ENCODE measurements around the gene AURKAIP1.
A peak's percentile ranks its signal among the peaks of the same experiment; 100 is the strongest.

Gene AURKAIP1

DNA sequence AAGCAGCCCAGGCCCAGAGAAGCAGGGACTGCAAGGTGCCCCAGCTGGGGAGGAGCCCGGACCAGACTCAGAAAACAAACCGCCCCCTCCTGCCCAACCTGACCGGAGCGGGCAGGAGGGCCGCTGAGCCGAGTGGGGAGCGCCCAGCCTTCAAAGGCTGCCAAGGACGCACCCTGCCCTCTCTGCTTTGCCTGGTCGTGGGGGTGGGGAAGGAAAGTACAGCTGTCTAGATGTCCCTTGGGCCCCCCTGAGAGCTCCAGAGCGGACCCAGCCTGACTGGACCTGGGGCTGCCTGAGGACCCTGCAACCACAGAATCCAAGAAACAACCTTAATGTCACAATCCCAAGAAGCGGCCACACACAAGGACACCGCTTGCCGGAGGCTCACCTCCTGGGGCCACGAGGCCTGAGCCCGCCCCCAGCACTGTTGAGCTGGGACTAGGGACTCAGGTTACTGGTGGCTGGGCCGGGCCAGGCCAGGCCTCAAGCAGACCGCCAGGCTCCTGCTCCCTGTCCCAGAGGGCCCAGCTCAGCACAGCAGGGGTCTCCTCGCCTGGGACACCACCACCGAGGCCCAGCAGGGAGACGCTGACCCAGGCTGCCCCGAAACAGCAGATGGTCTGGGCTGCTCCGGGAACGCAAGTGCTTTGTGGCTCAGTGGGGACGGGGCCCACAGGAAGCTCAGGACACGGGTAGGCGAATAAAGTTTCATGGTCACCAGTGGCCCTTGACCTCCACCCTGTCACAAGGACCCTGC, 27.2 kb downstream of the AURKAIP1 start:
- Histone ChIP-seq H3K4me3 (replicated peaks; ENCODE audit: insufficient read depth, low read length) (peak overlapping the region; percentile 71), H3K27ac (replicated peaks) (no peak overlapping the region; the same call in 1 of the 2 replicates), H3K27me3 (ENCODE audit: insufficient read depth, poor library complexity, severe bottlenecking) (peaks cover 13% of the 10 kb centered on the region)
- DNase-seq (ENCODE audit: low read depth in 1 of 2, low spot score in 1 of 2): no peak
- no peak for TF ChIP-seq SPI1 (IDR thresholded peaks at IDR 0.05; ENCODE audit: borderline replicate concordance, low read depth)
- TF ChIP-seq, protein P1, sequence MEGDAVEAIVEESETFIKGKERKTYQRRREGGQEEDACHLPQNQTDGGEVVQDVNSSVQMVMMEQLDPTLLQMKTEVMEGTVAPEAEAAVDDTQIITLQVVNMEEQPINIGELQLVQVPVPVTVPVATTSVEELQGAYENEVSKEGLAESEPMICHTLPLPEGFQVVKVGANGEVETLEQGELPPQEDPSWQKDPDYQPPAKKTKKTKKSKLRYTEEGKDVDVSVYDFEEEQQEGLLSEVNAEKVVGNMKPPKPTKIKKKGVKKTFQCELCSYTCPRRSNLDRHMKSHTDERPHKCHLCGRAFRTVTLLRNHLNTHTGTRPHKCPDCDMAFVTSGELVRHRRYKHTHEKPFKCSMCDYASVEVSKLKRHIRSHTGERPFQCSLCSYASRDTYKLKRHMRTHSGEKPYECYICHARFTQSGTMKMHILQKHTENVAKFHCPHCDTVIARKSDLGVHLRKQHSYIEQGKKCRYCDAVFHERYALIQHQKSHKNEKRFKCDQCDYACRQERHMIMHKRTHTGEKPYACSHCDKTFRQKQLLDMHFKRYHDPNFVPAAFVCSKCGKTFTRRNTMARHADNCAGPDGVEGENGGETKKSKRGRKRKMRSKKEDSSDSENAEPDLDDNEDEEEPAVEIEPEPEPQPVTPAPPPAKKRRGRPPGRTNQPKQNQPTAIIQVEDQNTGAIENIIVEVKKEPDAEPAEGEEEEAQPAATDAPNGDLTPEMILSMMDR (IDR thresholded peaks at IDR 0.05; ENCODE audit: insufficient read depth, low read length): no peak
- no peak for TF ChIP-seq GABPA (IDR thresholded peaks at IDR 0.05; ENCODE audit: low read depth)
- no peak for TF ChIP-seq POLR2AphosphoS5 (IDR thresholded peaks at IDR 0.05; ENCODE audit: low read depth)
- TF ChIP-seq, protein P2, sequence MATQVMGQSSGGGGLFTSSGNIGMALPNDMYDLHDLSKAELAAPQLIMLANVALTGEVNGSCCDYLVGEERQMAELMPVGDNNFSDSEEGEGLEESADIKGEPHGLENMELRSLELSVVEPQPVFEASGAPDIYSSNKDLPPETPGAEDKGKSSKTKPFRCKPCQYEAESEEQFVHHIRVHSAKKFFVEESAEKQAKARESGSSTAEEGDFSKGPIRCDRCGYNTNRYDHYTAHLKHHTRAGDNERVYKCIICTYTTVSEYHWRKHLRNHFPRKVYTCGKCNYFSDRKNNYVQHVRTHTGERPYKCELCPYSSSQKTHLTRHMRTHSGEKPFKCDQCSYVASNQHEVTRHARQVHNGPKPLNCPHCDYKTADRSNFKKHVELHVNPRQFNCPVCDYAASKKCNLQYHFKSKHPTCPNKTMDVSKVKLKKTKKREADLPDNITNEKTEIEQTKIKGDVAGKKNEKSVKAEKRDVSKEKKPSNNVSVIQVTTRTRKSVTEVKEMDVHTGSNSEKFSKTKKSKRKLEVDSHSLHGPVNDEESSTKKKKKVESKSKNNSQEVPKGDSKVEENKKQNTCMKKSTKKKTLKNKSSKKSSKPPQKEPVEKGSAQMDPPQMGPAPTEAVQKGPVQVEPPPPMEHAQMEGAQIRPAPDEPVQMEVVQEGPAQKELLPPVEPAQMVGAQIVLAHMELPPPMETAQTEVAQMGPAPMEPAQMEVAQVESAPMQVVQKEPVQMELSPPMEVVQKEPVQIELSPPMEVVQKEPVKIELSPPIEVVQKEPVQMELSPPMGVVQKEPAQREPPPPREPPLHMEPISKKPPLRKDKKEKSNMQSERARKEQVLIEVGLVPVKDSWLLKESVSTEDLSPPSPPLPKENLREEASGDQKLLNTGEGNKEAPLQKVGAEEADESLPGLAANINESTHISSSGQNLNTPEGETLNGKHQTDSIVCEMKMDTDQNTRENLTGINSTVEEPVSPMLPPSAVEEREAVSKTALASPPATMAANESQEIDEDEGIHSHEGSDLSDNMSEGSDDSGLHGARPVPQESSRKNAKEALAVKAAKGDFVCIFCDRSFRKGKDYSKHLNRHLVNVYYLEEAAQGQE (IDR thresholded peaks at IDR 0.05; ENCODE audit: insufficient replicate concordance, low read depth): no peak

DNA sequence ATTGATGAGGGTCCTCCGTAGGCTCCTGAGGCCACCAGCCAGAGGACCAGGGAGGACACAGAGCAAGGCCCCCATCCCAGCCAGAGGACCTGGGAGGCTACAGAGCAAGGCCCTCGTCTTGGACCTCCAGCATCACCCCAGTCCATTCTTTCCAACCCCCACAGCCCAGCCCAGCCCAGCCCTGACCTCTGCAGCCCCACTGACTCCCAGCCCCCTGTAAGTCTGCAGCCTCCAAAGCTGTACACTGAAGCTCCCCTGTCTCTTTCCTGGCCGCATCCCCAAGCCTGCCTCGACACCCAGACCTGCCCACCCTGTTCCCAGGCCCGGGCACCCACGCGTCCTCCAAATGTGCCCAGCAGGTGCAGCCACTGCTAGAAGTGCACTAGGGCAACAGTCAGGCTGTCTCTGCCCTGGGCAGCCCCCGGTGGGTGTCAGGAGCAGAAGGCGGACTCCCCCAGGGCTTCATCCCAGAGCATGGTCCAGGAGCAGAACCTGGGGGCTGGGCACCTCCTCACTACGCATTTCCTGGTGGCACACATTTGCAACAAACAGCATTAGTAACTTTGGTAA, 27.9 kb downstream of the AURKAIP1 start:
- TF ChIP-seq, protein P1 (IDR thresholded peaks at IDR 0.05; ENCODE audit: insufficient read depth, low read length): no peak
- TF ChIP-seq POLR2AphosphoS5 (IDR thresholded peaks at IDR 0.05; ENCODE audit: low read depth) (no peak), GABPA (IDR thresholded peaks at IDR 0.05; ENCODE audit: low read depth) (no peak), SPI1 (IDR thresholded peaks at IDR 0.05; ENCODE audit: borderline replicate concordance, low read depth) (no peak)
- TF ChIP-seq, protein P2 (IDR thresholded peaks at IDR 0.05; ENCODE audit: insufficient replicate concordance, low read depth): no peak
- H3K27me3 ChIP-seq (ENCODE audit: insufficient read depth, poor library complexity, severe bottlenecking): peaks cover 6% of the 10 kb centered on the region
- no peak overlapping the region for H3K4me3 ChIP-seq (replicated peaks; ENCODE audit: insufficient read depth, low read length)
- DNase-seq (ENCODE audit: low read depth in 1 of 2, low spot score in 1 of 2): no peak
- H3K27ac ChIP-seq (replicated peaks): no peak overlapping the region

DNA sequence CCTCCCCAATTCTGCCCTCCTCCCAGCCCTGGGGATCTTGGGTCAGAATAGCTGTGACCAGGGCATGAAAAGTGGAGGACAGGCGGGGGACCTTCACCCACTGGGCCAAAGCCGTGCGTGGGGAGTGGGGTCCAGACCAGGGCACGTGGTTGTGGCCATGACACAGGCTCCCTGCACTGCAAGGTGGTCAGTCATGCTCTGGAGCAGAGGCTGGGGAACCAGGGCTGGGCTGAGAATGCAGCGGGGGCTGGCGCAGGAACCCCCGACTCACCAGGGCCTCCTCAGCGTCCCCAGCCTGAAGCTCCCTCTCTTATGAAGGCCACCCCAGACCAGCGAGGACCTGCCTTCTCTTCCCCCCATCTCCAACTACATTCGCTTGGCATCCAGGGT, 28.5 kb downstream of the AURKAIP1 start:
- TF ChIP-seq POLR2AphosphoS5 (IDR thresholded peaks at IDR 0.05; ENCODE audit: low read depth) (no peak), SPI1 (IDR thresholded peaks at IDR 0.05; ENCODE audit: borderline replicate concordance, low read depth) (no peak)
- TF ChIP-seq, protein P1 (IDR thresholded peaks at IDR 0.05; ENCODE audit: insufficient read depth, low read length): no peak

More for the DNA sequence above, 28.5 kb downstream of the AURKAIP1 start:
- Histone ChIP-seq H3K27me3 (ENCODE audit: insufficient read depth, poor library complexity, severe bottlenecking) (peaks cover under 1% of the 10 kb centered on the region), H3K27ac (replicated peaks) (no peak overlapping the region), H3K4me3 (replicated peaks; ENCODE audit: insufficient read depth, low read length) (no peak overlapping the region)
- no peak for DNase-seq (ENCODE audit: low read depth in 1 of 2, low spot score in 1 of 2)

All from HL-60 (cell line).